ENCODE data around the gene BEST2. TPM values are rescaled to one million over a fixed set of nuclear protein-coding genes. Genes with fewer than 3 reads are reported as not detected.
A peak's percentile ranks its signal among the peaks of the same experiment; 100 is the strongest.

The BEST2 gene
- total RNA-seq, 1 experiment from 2014 or later: not detected

DNA sequence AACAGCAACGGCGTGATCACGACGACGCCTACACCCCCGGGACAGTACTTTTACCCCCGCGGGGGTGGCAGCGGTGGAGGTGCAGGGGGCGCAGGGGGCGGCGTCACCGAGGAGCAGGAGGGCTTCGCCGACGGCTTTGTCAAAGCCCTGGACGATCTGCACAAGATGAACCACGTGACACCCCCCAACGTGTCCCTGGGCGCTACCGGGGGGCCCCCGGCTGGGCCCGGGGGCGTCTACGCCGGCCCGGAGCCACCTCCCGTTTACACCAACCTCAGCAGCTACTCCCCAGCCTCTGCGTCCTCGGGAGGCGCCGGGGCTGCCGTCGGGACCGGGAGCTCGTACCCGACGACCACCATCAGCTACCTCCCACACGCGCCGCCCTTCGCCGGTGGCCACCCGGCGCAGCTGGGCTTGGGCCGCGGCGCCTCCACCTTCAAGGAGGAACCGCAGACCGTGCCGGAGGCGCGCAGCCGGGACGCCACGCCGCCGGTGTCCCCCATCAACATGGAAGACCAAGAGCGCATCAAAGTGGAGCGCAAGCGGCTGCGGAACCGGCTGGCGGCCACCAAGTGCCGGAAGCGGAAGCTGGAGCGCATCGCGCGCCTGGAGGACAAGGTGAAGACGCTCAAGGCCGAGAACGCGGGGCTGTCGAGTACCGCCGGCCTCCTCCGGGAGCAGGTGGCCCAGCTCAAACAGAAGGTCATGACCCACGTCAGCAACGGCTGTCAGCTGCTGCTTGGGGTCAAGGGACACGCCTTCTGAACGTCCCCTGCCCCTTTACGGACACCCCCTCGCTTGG lies 40.7 kb downstream of the BEST2 start:
- Histone ChIP-seq H3K27me3 (ENCODE audit: control insufficient read depth, insufficient read depth, low read length) (no peaks in the 10 kb centered on the region), H3K36me3 (ENCODE audit: control insufficient read depth, insufficient read depth, low read length) (peaks cover 2% of the 10 kb centered on the region), H3K9me3 (ENCODE audit: control insufficient read depth, insufficient read depth, low read depth, low read length) (no peaks in the 10 kb centered on the region), H3K4me1 (ENCODE audit: control insufficient read depth, insufficient read depth, low read length) (peaks cover 33% of the 10 kb centered on the region), H3K4me3 (ENCODE audit: low read depth in 2 of 2, low read length in 2 of 2) (peak overlapping the region; percentile 75 to 79), H3K27ac (ENCODE audit: low read length) (peak overlapping the region; percentile 87)
- ChIA-PET POLR2A (interaction anchor here (0.7 to 2.8 kb wide), 4 partner anchors 9 to 363 kb away, joined by 3 to 16 read pairs (median 4); no protein-coding TSS in a partner anchor), CTCF (interaction anchor here (1.1 to 1.7 kb wide), 2 partner anchors 15 to 27 kb away, joined by 4 to 5 read pairs; no protein-coding TSS in a partner anchor)
- in situ Hi-C loops (cut with HindIII; ENCODE audit: low pct_unique_long_range_greater_than_20kb, low sequenced_read_pairs): no loop called here
- intact Hi-C loops (cut with micrococcal nuclease; ENCODE audit: unreplicated experiment): no loop called here
- ATAC-seq (no peak), DNase-seq (ENCODE audit: low read depth, low spot score) (no peak)
- TF ChIP-seq SIN3A (IDR thresholded peaks at IDR 0.05; ENCODE audit: borderline replicate concordance, insufficient read depth, low read depth, low read length) (peak; percentile 38; the same call in 1 of the 2 replicates), POLR2AphosphoS5 (IDR thresholded peaks at IDR 0.05; ENCODE audit: low read depth, low read length) (no peak), TCF7L2 (IDR thresholded peaks at IDR 0.05; ENCODE audit: low read depth, low read length) (peak; percentile 69; the same call in 1 of the 2 replicates)
- TF ChIP-seq, protein P1, sequence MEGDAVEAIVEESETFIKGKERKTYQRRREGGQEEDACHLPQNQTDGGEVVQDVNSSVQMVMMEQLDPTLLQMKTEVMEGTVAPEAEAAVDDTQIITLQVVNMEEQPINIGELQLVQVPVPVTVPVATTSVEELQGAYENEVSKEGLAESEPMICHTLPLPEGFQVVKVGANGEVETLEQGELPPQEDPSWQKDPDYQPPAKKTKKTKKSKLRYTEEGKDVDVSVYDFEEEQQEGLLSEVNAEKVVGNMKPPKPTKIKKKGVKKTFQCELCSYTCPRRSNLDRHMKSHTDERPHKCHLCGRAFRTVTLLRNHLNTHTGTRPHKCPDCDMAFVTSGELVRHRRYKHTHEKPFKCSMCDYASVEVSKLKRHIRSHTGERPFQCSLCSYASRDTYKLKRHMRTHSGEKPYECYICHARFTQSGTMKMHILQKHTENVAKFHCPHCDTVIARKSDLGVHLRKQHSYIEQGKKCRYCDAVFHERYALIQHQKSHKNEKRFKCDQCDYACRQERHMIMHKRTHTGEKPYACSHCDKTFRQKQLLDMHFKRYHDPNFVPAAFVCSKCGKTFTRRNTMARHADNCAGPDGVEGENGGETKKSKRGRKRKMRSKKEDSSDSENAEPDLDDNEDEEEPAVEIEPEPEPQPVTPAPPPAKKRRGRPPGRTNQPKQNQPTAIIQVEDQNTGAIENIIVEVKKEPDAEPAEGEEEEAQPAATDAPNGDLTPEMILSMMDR (IDR thresholded peaks at IDR 0.05): no peak
- TF ChIP-seq, protein P2, sequence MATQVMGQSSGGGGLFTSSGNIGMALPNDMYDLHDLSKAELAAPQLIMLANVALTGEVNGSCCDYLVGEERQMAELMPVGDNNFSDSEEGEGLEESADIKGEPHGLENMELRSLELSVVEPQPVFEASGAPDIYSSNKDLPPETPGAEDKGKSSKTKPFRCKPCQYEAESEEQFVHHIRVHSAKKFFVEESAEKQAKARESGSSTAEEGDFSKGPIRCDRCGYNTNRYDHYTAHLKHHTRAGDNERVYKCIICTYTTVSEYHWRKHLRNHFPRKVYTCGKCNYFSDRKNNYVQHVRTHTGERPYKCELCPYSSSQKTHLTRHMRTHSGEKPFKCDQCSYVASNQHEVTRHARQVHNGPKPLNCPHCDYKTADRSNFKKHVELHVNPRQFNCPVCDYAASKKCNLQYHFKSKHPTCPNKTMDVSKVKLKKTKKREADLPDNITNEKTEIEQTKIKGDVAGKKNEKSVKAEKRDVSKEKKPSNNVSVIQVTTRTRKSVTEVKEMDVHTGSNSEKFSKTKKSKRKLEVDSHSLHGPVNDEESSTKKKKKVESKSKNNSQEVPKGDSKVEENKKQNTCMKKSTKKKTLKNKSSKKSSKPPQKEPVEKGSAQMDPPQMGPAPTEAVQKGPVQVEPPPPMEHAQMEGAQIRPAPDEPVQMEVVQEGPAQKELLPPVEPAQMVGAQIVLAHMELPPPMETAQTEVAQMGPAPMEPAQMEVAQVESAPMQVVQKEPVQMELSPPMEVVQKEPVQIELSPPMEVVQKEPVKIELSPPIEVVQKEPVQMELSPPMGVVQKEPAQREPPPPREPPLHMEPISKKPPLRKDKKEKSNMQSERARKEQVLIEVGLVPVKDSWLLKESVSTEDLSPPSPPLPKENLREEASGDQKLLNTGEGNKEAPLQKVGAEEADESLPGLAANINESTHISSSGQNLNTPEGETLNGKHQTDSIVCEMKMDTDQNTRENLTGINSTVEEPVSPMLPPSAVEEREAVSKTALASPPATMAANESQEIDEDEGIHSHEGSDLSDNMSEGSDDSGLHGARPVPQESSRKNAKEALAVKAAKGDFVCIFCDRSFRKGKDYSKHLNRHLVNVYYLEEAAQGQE (IDR thresholded peaks at IDR 0.05; ENCODE audit: insufficient read depth in 1 of 2, low read depth in 2 of 2, low read length in 1 of 2): no peak
- TSS peak; percentile 90 for BruUV-seq (replicated peaks)

DNA sequence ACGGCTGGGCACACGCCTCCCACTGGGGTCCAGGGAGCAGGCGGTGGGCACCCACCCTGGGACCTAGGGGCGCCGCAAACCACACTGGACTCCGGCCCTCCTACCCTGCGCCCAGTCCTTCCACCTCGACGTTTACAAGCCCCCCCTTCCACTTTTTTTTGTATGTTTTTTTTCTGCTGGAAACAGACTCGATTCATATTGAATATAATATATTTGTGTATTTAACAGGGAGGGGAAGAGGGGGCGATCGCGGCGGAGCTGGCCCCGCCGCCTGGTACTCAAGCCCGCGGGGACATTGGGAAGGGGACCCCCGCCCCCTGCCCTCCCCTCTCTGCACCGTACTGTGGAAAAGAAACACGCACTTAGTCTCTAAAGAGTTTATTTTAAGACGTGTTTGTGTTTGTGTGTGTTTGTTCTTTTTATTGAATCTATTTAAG lies 41.3 kb downstream of the BEST2 start:
- intact Hi-C loops (cut with micrococcal nuclease; ENCODE audit: unreplicated experiment): no loop called here
- Histone ChIP-seq H3K9me3 (ENCODE audit: control insufficient read depth, insufficient read depth, low read depth, low read length) (no peaks in the 10 kb centered on the region), H3K4me3 (ENCODE audit: low read depth in 2 of 2, low read length in 2 of 2) (peak overlapping the region; percentile 75 to 79), H3K4me1 (ENCODE audit: control insufficient read depth, insufficient read depth, low read length) (peaks cover 27% of the 10 kb centered on the region), H3K36me3 (ENCODE audit: control insufficient read depth, insufficient read depth, low read length) (peaks cover 2% of the 10 kb centered on the region), H3K27me3 (ENCODE audit: control insufficient read depth, insufficient read depth, low read length) (no peaks in the 10 kb centered on the region), H3K27ac (ENCODE audit: low read length) (peak overlapping the region; percentile 87)
- DNase-seq (ENCODE audit: low read depth, low spot score) (no peak), ATAC-seq (no peak)
- ChIA-PET POLR2A (interaction anchor here (1.4 to 2.8 kb wide), 2 partner anchors 15 to 27 kb away, joined by 5 to 16 read pairs; no protein-coding TSS in a partner anchor), CTCF (interaction anchor here (0.9 to 1.7 kb wide), 3 partner anchors 15 to 43 kb away, joined by 3 to 5 read pairs (median 4); no protein-coding TSS in a partner anchor)
- in situ Hi-C loops (cut with HindIII; ENCODE audit: low pct_unique_long_range_greater_than_20kb, low sequenced_read_pairs): no loop called here
- TF ChIP-seq TCF7L2 (IDR thresholded peaks at IDR 0.05; ENCODE audit: low read depth, low read length) (no peak), SIN3A (IDR thresholded peaks at IDR 0.05; ENCODE audit: borderline replicate concordance, insufficient read depth, low read depth, low read length) (no peak), POLR2AphosphoS5 (IDR thresholded peaks at IDR 0.05; ENCODE audit: low read depth, low read length) (no peak)
- TF ChIP-seq, protein P2 (IDR thresholded peaks at IDR 0.05; ENCODE audit: insufficient read depth in 1 of 2, low read depth in 2 of 2, low read length in 1 of 2): no peak
- TF ChIP-seq, protein P1 (IDR thresholded peaks at IDR 0.05): no peak
- TSS peak; percentile 81 for BruUV-seq (replicated peaks)

All from Panc1 (cell line).